ENCODE measurements around the gene NEURL1.
A peak's percentile ranks its signal among the peaks of the same experiment; 100 is the strongest.

NEURL1 gene

GRCh38 chr10:103593022-103593570, 99.6 kb downstream of the NEURL1 start:
- TF ChIP-seq REST (IDR thresholded peaks at IDR 0.05; ENCODE audit: insufficient read depth in 1 of 2, low read depth in 2 of 2, low read length in 2 of 2) = no peak
- no peak for TF ChIP-seq TAF1 (IDR thresholded peaks at IDR 0.05; ENCODE audit: borderline replicate concordance, insufficient read depth, low read length)
- TF ChIP-seq SIN3A (IDR thresholded peaks at IDR 0.05; ENCODE audit: borderline replicate concordance, insufficient read depth, low read length) = no peak
- TF ChIP-seq POLR2AphosphoS5 (IDR thresholded peaks at IDR 0.05; ENCODE audit: low read depth, low read length) = no peak
- TF ChIP-seq FOXP2 (optimal IDR thresholded peaks at IDR 0.05; ENCODE audit: borderline replicate concordance, extremely low read depth, extremely low read length, insufficient read depth) = no peak

GRCh38 chr10:103595933-103596726, 102.6 kb downstream of the NEURL1 start:
- no peak for TF ChIP-seq POLR2AphosphoS5 (IDR thresholded peaks at IDR 0.05; ENCODE audit: low read depth, low read length)
- no peak for TF ChIP-seq FOXP2 (optimal IDR thresholded peaks at IDR 0.05; ENCODE audit: borderline replicate concordance, extremely low read depth, extremely low read length, insufficient read depth)
- no peak for TF ChIP-seq SIN3A (IDR thresholded peaks at IDR 0.05; ENCODE audit: borderline replicate concordance, insufficient read depth, low read length)
- no peak for TF ChIP-seq TAF1 (IDR thresholded peaks at IDR 0.05; ENCODE audit: borderline replicate concordance, insufficient read depth, low read length)
- no peak for TF ChIP-seq REST (IDR thresholded peaks at IDR 0.05; ENCODE audit: insufficient read depth in 1 of 2, low read depth in 2 of 2, low read length in 2 of 2)

GRCh38 chr10:103597003-103597402, 103.5 kb downstream of the NEURL1 start:
- TF ChIP-seq POLR2AphosphoS5 (IDR thresholded peaks at IDR 0.05; ENCODE audit: low read depth, low read length) = no peak
- no peak for TF ChIP-seq FOXP2 (optimal IDR thresholded peaks at IDR 0.05; ENCODE audit: borderline replicate concordance, extremely low read depth, extremely low read length, insufficient read depth)

GRCh38 chr10:103598654-103599115, 105.2 kb downstream of the NEURL1 start:
- TF ChIP-seq FOXP2 (optimal IDR thresholded peaks at IDR 0.05; ENCODE audit: borderline replicate concordance, extremely low read depth, extremely low read length, insufficient read depth) (peak; percentile 51), REST (IDR thresholded peaks at IDR 0.05; ENCODE audit: insufficient read depth in 1 of 2, low read depth in 2 of 2, low read length in 2 of 2) (no peak)

- TF ChIP-seq SIN3A (IDR thresholded peaks at IDR 0.05; ENCODE audit: borderline replicate concordance, insufficient read depth, low read length) = no peak
- TF ChIP-seq REST (IDR thresholded peaks at IDR 0.05; ENCODE audit: insufficient read depth in 1 of 2, low read depth in 2 of 2, low read length in 2 of 2) = no peak
- TF ChIP-seq TAF1 (IDR thresholded peaks at IDR 0.05; ENCODE audit: borderline replicate concordance, insufficient read depth, low read length) = no peak
- no peak for TF ChIP-seq POLR2AphosphoS5 (IDR thresholded peaks at IDR 0.05; ENCODE audit: low read depth, low read length)
- TF ChIP-seq FOXP2 (optimal IDR thresholded peaks at IDR 0.05; ENCODE audit: borderline replicate concordance, extremely low read depth, extremely low read length, insufficient read depth) = no peak
Observed at GRCh38 chr10:103599211-103599610, 105.7 kb downstream of the NEURL1 start.
